ENCODE measurements around the gene PCDHB9. TPM values are rescaled to one million over a fixed set of nuclear protein-coding genes. Genes with fewer than 3 reads are reported as not detected.
"Not testable (repeated sequence)": the region's sequence is repeated elsewhere in the genome, so short reads cannot be mapped to it uniquely, and the experiment has no call there.

PCDHB9 gene
- 2.5 TPM for total RNA-seq
- long read RNA-seq: 0 reads

DNA sequence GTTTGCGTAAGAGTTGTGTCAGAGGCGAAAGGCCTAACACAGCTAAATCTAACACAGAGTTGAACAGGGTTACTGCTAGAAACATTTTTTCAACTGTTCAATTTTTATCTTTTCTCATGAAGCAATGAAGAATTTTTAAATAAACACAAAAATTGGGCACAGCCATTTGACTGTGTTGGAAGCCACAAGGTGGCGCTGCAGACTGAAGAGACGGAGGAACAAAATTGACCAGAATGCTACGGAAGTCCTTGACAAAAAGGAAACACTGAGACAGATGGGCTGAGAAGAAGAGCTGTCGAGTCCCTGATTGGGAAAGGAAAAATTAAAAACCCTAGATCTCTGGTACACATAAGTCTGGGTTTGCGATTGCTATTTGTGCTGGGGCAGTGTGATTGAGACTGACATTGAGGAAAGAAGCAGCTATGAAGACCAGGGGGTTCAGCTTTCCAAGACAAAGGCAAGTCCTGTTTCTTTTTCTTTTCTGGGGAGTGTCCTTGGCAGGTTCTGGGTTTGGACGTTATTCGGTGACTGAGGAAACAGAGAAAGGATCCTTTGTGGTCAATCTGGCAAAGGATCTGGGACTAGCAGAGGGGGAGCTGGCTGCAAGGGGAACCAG lies at the start of gene PCDHB9:
Gene PCDHB9 (plus strand): TSS at position 265 of the 616 bp plus-strand sequence. CDS start 158 bp downstream, at position 423.
- Histone ChIP-seq H3K36me3 (no peaks in the 10 kb centered on the region), H3K27ac (no peak within 1 kb of the TSS), H3K4me3 (peak within 1 kb of the TSS; percentile 14), H3K4me1 (no peaks in the 10 kb centered on the region), H3K9me3 (peaks cover 4% of the 10 kb centered on the region), H3K27me3 (peaks cover 7% of the 10 kb centered on the region)
- no peak for DNase-seq
- peak; percentile 29 for ATAC-seq
- intact Hi-C loops (cut with DNase I): no loop called here
- TF ChIP-seq, protein P1, sequence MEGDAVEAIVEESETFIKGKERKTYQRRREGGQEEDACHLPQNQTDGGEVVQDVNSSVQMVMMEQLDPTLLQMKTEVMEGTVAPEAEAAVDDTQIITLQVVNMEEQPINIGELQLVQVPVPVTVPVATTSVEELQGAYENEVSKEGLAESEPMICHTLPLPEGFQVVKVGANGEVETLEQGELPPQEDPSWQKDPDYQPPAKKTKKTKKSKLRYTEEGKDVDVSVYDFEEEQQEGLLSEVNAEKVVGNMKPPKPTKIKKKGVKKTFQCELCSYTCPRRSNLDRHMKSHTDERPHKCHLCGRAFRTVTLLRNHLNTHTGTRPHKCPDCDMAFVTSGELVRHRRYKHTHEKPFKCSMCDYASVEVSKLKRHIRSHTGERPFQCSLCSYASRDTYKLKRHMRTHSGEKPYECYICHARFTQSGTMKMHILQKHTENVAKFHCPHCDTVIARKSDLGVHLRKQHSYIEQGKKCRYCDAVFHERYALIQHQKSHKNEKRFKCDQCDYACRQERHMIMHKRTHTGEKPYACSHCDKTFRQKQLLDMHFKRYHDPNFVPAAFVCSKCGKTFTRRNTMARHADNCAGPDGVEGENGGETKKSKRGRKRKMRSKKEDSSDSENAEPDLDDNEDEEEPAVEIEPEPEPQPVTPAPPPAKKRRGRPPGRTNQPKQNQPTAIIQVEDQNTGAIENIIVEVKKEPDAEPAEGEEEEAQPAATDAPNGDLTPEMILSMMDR (IDR thresholded peaks at IDR 0.05): peak; percentile 45

DNA sequence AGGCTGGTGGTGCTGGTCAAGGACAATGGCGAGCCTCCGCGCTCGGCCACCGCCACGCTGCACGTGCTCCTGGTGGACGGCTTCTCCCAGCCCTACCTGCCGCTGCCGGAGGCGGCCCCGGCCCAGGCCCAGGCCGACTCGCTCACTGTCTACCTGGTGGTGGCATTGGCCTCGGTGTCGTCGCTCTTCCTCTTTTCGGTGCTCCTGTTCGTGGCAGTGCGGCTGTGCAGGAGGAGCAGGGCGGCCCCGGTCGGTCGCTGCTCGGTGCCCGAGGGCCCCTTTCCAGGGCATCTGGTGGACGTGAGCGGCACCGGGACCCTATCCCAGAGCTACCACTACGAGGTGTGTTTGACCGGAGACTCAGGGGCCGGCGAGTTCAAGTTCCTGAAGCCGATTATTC lies 49.6 kb upstream of the PCDHB9 start:
- ATAC-seq; H3K4me3 ChIP-seq; H3K27ac ChIP-seq; intact Hi-C loops (cut with DNase I); DNase-seq; H3K4me1 ChIP-seq; H3K36me3 ChIP-seq; H3K27me3 ChIP-seq: not testable (repeated sequence)
- H3K9me3 ChIP-seq: peaks cover 24% of the 10 kb centered on the region

DNA sequence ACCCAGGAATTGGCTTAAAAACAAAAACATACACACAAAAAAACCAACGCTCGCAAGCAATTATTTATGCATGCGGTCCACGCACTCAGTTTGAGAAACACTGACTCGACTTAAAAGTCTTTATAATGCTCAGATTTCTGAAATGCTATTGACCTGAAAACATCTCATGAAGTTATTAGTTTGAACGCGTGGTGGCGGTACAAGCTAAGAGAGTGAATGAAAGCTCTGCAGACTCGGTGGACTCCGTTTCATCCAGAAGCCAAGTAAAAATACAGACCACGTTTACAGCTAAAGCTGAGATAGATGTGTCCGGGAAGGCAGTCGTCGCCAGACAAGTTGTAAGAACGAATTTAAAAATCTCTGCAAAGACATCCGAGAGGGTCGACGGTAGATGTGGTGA lies 37.1 kb upstream of the PCDHB9 start, which contains the start of gene PCDHB6:
Gene PCDHB6 (plus strand): TSS at position 246 of the 400 bp plus-strand sequence. CDS start 201 bp downstream, outside the sequence.
- H3K4me3 ChIP-seq: peak within 1 kb of the TSS; percentile 7
- intact Hi-C loops (cut with DNase I): no loop called here
- H3K36me3 ChIP-seq: no peaks in the 10 kb centered on the region
- no peak within 1 kb of the TSS for H3K27ac ChIP-seq
- TF ChIP-seq, protein P1 (IDR thresholded peaks at IDR 0.05): peak; percentile 20
- H3K9me3 ChIP-seq: peaks cover 9% of the 10 kb centered on the region
- DNase-seq: no peak
- peaks cover 8% of the 10 kb centered on the region for H3K27me3 ChIP-seq
- H3K4me1 ChIP-seq: no peaks in the 10 kb centered on the region
- no peak for ATAC-seq

DNA sequence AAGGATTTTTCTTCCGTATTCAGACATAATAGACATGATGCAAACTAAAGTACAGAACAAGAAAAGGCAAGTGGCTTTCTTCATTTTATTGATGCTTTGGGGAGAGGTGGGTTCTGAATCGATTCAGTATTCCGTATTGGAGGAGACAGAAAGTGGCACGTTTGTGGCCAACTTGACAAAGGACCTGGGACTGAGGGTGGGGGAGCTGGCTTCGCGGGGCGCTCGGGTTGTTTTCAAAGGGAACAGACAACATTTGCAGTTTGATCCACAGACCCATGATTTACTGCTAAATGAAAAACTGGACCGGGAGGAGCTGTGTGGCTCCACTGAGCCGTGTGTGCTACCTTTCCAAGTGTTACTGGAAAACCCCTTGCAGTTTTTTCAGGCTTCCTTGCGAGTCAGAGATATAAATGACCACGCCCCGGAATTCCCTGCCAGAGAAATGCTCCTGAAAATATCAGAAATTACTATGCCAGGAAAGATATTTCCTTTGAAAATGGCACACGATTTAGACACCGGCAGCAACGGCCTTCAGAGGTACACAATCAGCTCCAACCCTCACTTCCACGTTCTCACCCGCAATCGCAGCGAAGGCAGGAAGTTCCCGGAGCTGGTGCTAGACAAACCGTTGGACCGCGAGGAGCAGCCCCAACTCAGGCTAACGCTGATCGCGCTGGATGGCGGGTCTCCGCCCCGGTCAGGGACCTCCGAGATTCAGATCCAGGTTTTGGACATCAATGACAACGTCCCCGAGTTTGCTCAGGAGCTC lies 36.6 kb upstream of the PCDHB9 start:
- no peak for ATAC-seq
- Histone ChIP-seq H3K27me3 (peaks cover 5% of the 10 kb centered on the region), H3K4me1 (no peaks in the 10 kb centered on the region), H3K36me3 (no peaks in the 10 kb centered on the region), H3K4me3 (peak overlapping the region; percentile 7), H3K27ac (no peak overlapping the region), H3K9me3 (peaks cover 9% of the 10 kb centered on the region)
- intact Hi-C loops (cut with DNase I): no loop called here
- no peak for DNase-seq
- TF ChIP-seq, protein P1 (IDR thresholded peaks at IDR 0.05): no peak

DNA sequence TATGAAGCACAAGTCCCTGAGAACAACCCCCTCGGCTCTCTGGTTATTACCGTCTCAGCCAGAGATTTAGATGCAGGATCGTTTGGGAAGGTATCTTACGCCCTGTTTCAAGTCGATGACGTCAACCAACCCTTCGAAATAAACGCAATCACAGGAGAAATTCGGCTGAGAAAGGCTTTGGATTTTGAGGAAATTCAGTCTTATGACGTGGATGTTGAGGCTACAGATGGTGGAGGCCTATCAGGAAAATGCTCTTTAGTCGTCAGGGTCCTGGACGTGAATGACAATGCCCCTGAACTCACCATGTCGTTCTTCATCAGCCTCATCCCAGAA lies 36.0 kb upstream of the PCDHB9 start:
- TF ChIP-seq, protein P1 (IDR thresholded peaks at IDR 0.05): no peak
- H3K9me3 ChIP-seq: peaks cover 9% of the 10 kb centered on the region
- H3K27me3 ChIP-seq: peaks cover 5% of the 10 kb centered on the region
- DNase-seq: no peak
- no peaks in the 10 kb centered on the region for H3K4me1 ChIP-seq
- no peak overlapping the region for H3K27ac ChIP-seq
- no peak for ATAC-seq
- H3K36me3 ChIP-seq: no peaks in the 10 kb centered on the region
- intact Hi-C loops (cut with DNase I): no loop called here
- no peak overlapping the region for H3K4me3 ChIP-seq

DNA sequence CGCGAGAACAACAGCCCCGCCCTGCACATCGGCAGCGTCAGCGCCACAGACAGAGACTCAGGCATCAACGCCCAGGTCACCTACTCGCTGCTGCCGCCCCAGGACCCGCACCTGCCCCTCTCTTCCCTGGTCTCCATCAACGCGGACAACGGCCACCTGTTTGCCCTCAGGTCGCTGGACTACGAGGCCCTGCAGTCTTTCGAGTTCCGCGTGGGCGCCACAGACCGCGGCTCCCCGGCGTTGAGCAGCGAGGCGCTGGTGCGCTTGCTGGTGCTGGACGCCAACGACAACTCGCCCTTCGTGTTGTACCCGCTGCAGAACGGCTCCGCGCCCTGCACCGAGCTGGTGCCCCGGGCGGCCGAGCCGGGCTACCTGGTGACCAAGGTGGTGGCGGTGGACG lies 35.3 kb upstream of the PCDHB9 start:
- intact Hi-C loops (cut with DNase I); H3K4me1 ChIP-seq; H3K27ac ChIP-seq; DNase-seq; H3K36me3 ChIP-seq; H3K9me3 ChIP-seq; H3K4me3 ChIP-seq; ATAC-seq: not testable (repeated sequence)
- peaks cover 11% of the 10 kb centered on the region for H3K27me3 ChIP-seq

DNA sequence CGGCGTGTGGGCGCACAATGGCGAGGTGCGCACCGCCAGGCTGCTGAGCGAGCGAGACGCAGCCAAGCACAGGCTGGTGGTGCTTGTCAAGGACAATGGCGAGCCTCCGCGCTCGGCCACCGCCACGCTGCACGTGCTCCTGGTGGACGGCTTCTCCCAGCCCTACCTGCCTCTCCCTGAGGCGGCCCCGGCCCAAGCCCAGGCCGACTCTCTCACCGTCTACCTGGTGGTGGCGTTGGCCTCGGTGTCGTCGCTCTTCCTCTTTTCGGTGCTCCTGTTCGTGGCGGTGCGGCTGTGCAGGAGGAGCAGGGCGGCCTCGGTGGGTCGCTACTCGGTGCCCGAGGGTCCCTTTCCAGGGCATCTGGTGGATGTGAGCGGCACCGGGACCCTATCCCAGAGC lies 34.9 kb upstream of the PCDHB9 start:
- H3K36me3 ChIP-seq; DNase-seq; H3K4me3 ChIP-seq; H3K27ac ChIP-seq; intact Hi-C loops (cut with DNase I); H3K9me3 ChIP-seq; ATAC-seq; H3K4me1 ChIP-seq: not testable (repeated sequence)
- H3K27me3 ChIP-seq: peaks cover 11% of the 10 kb centered on the region

All from upper lobe of right lung (tissue), 1 donor.